Heart left ventricle (tissue), 16 donors: ENCODE results near the gene HOMER1. TPM values are rescaled to one million over a fixed set of nuclear protein-coding genes. Genes with fewer than 3 reads are reported as not detected.

Experiments used
- ATAC-seq, 4 donors: fragments of 200-7000 bp; cut with Tn5 transposase; one replicate each; pipeline ENCODE4 v1.9.1; 2020 to 2022; ENCODE audit warnings: moderate library complexity in 4 of 4, mild to moderate bottlenecking in 3 of 4, moderate number of reproducible peaks in 1 of 4
- DNase-seq, 5 donors: peaks; one replicate each; pipeline ENCODE4 v3.0.0-alpha.2; 2020
- H3K27ac ChIP-seq, 12 donors: fragments of 200-600 bp; sonication (generic) in 4 of 12; one replicate each; pipeline versions ENCODE4 v1.5.0 to v1.8.0; 2016 to 2022; ENCODE audit warnings: mild to moderate bottlenecking in 2 of 12
- H3K27me3 ChIP-seq, 9 donors: fragments of 200-600 bp; sonication (generic) in 2 of 9; one replicate each; pipeline versions ENCODE4 v1.5.1 to v1.8.0; 2016 to 2022; ENCODE audit warnings: mild to moderate bottlenecking in 3 of 9
- H3K36me3 ChIP-seq, 9 donors: fragments of 200-600 bp; sonication (generic) in 2 of 9; one replicate each; pipeline versions ENCODE4 v1.5.0 to v1.8.0; 2018 to 2022; ENCODE audit warnings: mild to moderate bottlenecking in 2 of 9
- H3K4me1 ChIP-seq, 12 donors: fragments of 200-600 bp; sonication (generic) in 4 of 12; one replicate each; pipeline versions ENCODE4 v1.5.0 to v1.8.0; 2016 to 2022; ENCODE audit warnings: mild to moderate bottlenecking in 3 of 12
- H3K4me3 ChIP-seq, 12 donors: fragments of 200-600 bp; sonication (generic) in 4 of 12; one replicate each; pipeline versions ENCODE4 v1.5.0 to v1.8.0; 2017 to 2022; ENCODE audit warnings: mild to moderate bottlenecking in 9 of 12, moderate library complexity in 4 of 12
- H3K9me3 ChIP-seq, 12 donors: fragments of 200-600 bp; sonication (generic) in 4 of 12; one replicate each; pipeline versions ENCODE4 v1.5.0 to v1.8.0; 2016 to 2022; ENCODE audit warnings: mild to moderate bottlenecking in 1 of 12
- POLR2A ChIP-seq, 2 donors: fragments of 450-650 bp; IDR thresholded peaks; one replicate each; pipeline ENCODE4 v1.6.1; 2017; ENCODE audit warnings: antibody characterized with exemption in 2 of 2, mild to moderate bottlenecking in 2 of 2, moderate library complexity in 2 of 2
- WGBS, 4 donors: extraction: QIAGEN DNeasy Blood & Tissue Kit in 2 of 4; methylation state at CpG; one replicate each; pipeline versions ENCODE4 v1.1.5 to v1.1.7; 2013 to 2018; 5-methylcytosine and 5-hydroxymethylcytosine counted together
- intact Hi-C, 10 donors: fragments of 100-400 bp; cut with DNase I; formaldehyde crosslinking; loops; one replicate each; pipeline versions ENCODE4 v1.11.1 to v1.14.2; 2022
- polyA plus RNA-seq, 2 donors: library from polyadenylated mRNA; stranded (reverse); fragments of 200-250 nt; gene quantifications; one replicate each; pipeline ENCODE4 v1.2.3, GENCODE V29; 2013
- total RNA-seq, 9 donors: library from RNA; depleted of rRNA in 2 of 9; stranded (reverse); fragments of >200 nt in 2 of 9; fragmentation: NEBNext Ultra II Directional in 3 of 9; extraction: Animal tissue kit (Norgen Biotek cat#: 25700) in 3 of 9; gene quantifications; one replicate each; pipeline versions ENCODE4 v1.1.0 to v1.2.4, GENCODE V29; 2016 to 2023
- TF ChIP-seq, protein P1 (sequence below), 12 donors: fragments of 200-600 bp; sonication (generic) in 4 of 12; IDR thresholded peaks; one replicate each; pipeline versions ENCODE4 v1.5.0 to v1.8.0; 2018 to 2022; ENCODE audit warnings: antibody characterized with exemption in 12 of 12, mild to moderate bottlenecking in 5 of 12
- donor health status: ischemic (EF 13 %, LVEDD 7.1; RV severe dilation, severe dysfunction).
- donor health status: healthy with polysubstance abuse.
- donor health status: DM: no; HTN: yes; CAD: no.
- donor health status: DM: no; HTN: no; CAD: no.
- donor health status: ischemic (EF 25% LVEDD 6.9; RV normal size, moderate dysfunction).
- donor health status: ischemic (EF 25% LVEDD 5.7; RV mildly dilated, moderate dysfunction).
- donor health status: healthy.
- donor health status: DM: yes; HTN: yes; CAD: no.
- donor health status: ischemic (EF 35%, LVEDD 5.7; RV mildly dilated, moderate dysfunction).
- donor health status: nonischemic (EF 11% LVEDD 7.7; RV severe dilation, severe dysfunction).
- donor health status: DM: yes; HTN: yes; CAD: no.
- donor health status: PGD.
- donor health status: ischemic (EF 29% LVEDD 5.4; RV normal size, mild dysfunction).
- donor health status: nonischemic (EF 23%, LVEDD 6.1; RV moderate dilation, normal function).

HOMER1 gene
- total and polyA plus RNA-seq, 11 donors, result 12.1 to 83.5 (median 51.0) TPM

- no peaks in the 10 kb centered on the region for H3K9me3 ChIP-seq
- no peaks in the 10 kb centered on the region for H3K36me3 ChIP-seq
- peaks cover 0 to 26% (median 7%) of the 10 kb centered on the region in 12 donors for H3K4me1 ChIP-seq
- H3K27me3 ChIP-seq, result peaks cover 0 to 34% (median 0%) of the 10 kb centered on the region in 9 donors
- peak overlapping the region; percentile 9 to 95 (median 84) for H3K4me3 ChIP-seq
- intact Hi-C loops, result loop anchor here in 5 of 10 donors (5.0 to 10.0 kb wide), 6 partner anchors 40 to 275 kb away; partner anchors contain the start of gene JMY (in 2 of the 5)
- DNase-seq (no peak), ATAC-seq (no peak)
- TF ChIP-seq POLR2A (IDR thresholded peaks at IDR 0.05), result no peak
- TF ChIP-seq, protein P1, sequence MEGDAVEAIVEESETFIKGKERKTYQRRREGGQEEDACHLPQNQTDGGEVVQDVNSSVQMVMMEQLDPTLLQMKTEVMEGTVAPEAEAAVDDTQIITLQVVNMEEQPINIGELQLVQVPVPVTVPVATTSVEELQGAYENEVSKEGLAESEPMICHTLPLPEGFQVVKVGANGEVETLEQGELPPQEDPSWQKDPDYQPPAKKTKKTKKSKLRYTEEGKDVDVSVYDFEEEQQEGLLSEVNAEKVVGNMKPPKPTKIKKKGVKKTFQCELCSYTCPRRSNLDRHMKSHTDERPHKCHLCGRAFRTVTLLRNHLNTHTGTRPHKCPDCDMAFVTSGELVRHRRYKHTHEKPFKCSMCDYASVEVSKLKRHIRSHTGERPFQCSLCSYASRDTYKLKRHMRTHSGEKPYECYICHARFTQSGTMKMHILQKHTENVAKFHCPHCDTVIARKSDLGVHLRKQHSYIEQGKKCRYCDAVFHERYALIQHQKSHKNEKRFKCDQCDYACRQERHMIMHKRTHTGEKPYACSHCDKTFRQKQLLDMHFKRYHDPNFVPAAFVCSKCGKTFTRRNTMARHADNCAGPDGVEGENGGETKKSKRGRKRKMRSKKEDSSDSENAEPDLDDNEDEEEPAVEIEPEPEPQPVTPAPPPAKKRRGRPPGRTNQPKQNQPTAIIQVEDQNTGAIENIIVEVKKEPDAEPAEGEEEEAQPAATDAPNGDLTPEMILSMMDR (IDR thresholded peaks at IDR 0.05), result no peak
- H3K27ac ChIP-seq, result peak overlapping the region; percentile 41 to 99 (median 96)
- 21 to 34% (median 30%) methylated on average over 11 of the region's 11 CpGs for WGBS, 4 donors
Observed at GRCh38 chr5:79512049-79512448, 1.9 kb downstream of the HOMER1 start.

GRCh38 chr5:79510638-79511037, 3.3 kb downstream of the HOMER1 start:
- Histone ChIP-seq H3K27ac (peak overlapping the region; percentile 41 to 99 (median 96)), H3K27me3 (peaks cover 0 to 34% (median 0%) of the 10 kb centered on the region in 9 donors), H3K4me1 (peaks cover 0 to 26% (median 7%) of the 10 kb centered on the region in 12 donors), H3K36me3 (no peaks in the 10 kb centered on the region), H3K4me3 (peak overlapping the region in 11 of 12 donors; percentile 9 to 95 (median 87)), H3K9me3 (no peaks in the 10 kb centered on the region)
- 55 to 77% (median 59%) methylated on average over 1 to 6 of the region's 6 CpGs for WGBS, 4 donors
- TF ChIP-seq, protein P1 (IDR thresholded peaks at IDR 0.05), result no peak
- no peak for TF ChIP-seq POLR2A (IDR thresholded peaks at IDR 0.05)
- ATAC-seq (no peak), DNase-seq (peak in 3 of 5 donors; percentile 29 to 70 (median 48))
- intact Hi-C loops, result loop anchor here in 5 of 10 donors (5.0 to 10.0 kb wide), 6 partner anchors 38 to 273 kb away; partner anchors contain the start of gene JMY (in 2 of the 5)

DNA sequence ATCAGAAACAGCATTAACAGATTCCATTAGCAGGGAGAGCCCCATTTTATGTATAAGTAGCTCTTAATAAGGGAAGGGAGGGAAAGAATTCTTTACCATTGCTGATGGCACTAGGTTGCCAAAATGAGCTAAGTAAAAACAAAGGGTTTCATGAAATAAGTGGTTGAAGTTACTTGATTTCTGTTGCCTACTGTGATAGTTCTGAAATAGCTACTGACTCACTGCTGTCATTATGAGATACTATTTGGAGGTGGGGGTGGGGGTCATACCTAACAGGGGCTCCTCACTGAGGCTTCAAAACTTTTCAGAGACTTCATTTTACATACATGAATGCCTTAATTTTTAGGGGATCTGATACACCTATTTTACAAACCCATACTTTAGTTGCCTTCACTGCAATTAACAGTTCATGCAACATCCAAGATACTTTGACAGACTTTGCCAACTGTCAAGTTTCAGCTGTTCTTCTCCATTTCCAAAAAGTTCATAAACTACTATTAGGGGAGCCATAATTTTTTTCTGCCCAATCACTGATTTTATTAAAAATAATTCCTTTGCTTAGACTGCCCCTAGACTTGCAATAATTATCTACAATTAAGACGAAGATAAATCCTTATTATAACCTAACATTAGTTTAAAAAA, 4.6 kb downstream of the HOMER1 start:
- intact Hi-C loops, result no loop called here
- Histone ChIP-seq H3K27ac (peak overlapping the region; percentile 23 to 99 (median 96)), H3K9me3 (no peaks in the 10 kb centered on the region), H3K4me1 (peaks cover 0 to 21% (median 7%) of the 10 kb centered on the region in 12 donors), H3K36me3 (no peaks in the 10 kb centered on the region), H3K4me3 (peak overlapping the region in 9 of 12 donors; percentile 77 to 95 (median 88)), H3K27me3 (peaks cover 0 to 34% (median 0%) of the 10 kb centered on the region in 9 donors)
- no peak for TF ChIP-seq POLR2A (IDR thresholded peaks at IDR 0.05)
- TF ChIP-seq, protein P1 (IDR thresholded peaks at IDR 0.05), result no peak
- DNase-seq (no peak), ATAC-seq (peak in 1 of 4 donors; percentile 41)
- WGBS, 4 donors, result 50 to 62% (median 55%) methylated on average over 1 of the region's 1 CpG

GRCh38 chr5:79508794-79509193, 5.1 kb downstream of the HOMER1 start:
- WGBS, 4 donors, result 47 to 69% (median 54%) methylated on average over 2 of the region's 2 CpGs
- no peak for DNase-seq
- no peaks in the 10 kb centered on the region for H3K9me3 ChIP-seq
- intact Hi-C loops, result no loop called here
- no peak for TF ChIP-seq POLR2A (IDR thresholded peaks at IDR 0.05)
- TF ChIP-seq, protein P1 (IDR thresholded peaks at IDR 0.05), result no peak
- peak overlapping the region; percentile 23 to 99 (median 96) for H3K27ac ChIP-seq
- no peaks in the 10 kb centered on the region for H3K36me3 ChIP-seq
- peaks cover 0 to 21% (median 7%) of the 10 kb centered on the region in 12 donors for H3K4me1 ChIP-seq
- H3K4me3 ChIP-seq, result peak overlapping the region in 8 of 12 donors; percentile 10 to 95 (median 85)
- peaks cover 0 to 34% (median 0%) of the 10 kb centered on the region in 9 donors for H3K27me3 ChIP-seq
- ATAC-seq, result peak in 1 of 4 donors; percentile 18
